GM12878 (cell line): ENCODE data around the gene WDR41. TPM values are rescaled to one million over a fixed set of nuclear protein-coding genes. Genes with fewer than 3 reads are reported as not detected.

Experiments used
- ATAC-seq: fragments of 200-7000 bp; cut with Tn5 transposase; 3 replicates; pipeline ENCODE4 v1.9.1; 2020; ENCODE audit warnings: mild to moderate bottlenecking, moderate library complexity
- BruUV-seq: library from RNA; stranded (reverse); fragments of 400-500 nt; replicated peaks from 2 replicates; lab custom pipeline; 2021; lab: Mats Ljungman, UMichigan
- CTCF ChIA-PET: fragments of 300-600 bp; sonication (Branson Sonifier 250); formaldehyde crosslinking; extraction: SDS; loops from one replicate; lab custom pipeline; 2021; ENCODE audit warnings: inconsistent platforms; lab: Yijun Ruan, JAX
- POLR2A ChIA-PET: fragments of 350-600 bp; formaldehyde crosslinking; extraction: SDS; loops from one replicate; lab custom pipeline; 2021; ENCODE audit warnings: inconsistent platforms; lab: Charles Lee
- RAD21 ChIA-PET: fragments of 300-600 bp; sonication (Branson Sonifier 250); formaldehyde crosslinking; loops from one replicate; lab custom pipeline; 2023; ENCODE audit warnings: antibody characterized with exemption; ENCODE audit not compliant: unreplicated experiment; lab: Charles Lee
- SMC1A ChIA-PET: fragments of 300-600 bp; sonication (Branson Sonifier 250); formaldehyde crosslinking; loops from one replicate; lab custom pipeline; 2023; ENCODE audit not compliant: unreplicated experiment, uncharacterized antibody; lab: Charles Lee
- DNase-seq: peaks from one replicate; pipeline ENCODE4 v3.0.0-alpha.2; 2011; ENCODE audit warnings: low read depth, low spot score
- FAIRE-seq: peaks from 3 replicates; lab custom pipeline; 2011; peaks lifted over from hg19 to GRCh38; lab: Jason Lieb, UNC
- H2AFZ ChIP-seq: 2 replicates; pipeline ENCODE4 v1.6.0; 2011; ENCODE audit warnings: low read depth, low read length, control low read depth; ENCODE audit not compliant: control insufficient read depth
- H3K27ac ChIP-seq: 2 replicates; pipeline ENCODE4 v1.5.1; 2011; ENCODE audit warnings: control low read depth; ENCODE audit not compliant: control insufficient read depth, insufficient read depth
- H3K27me3 ChIP-seq, 2 experiments: replicated peaks in 1 of 2; 2 replicates each; pipeline versions ENCODE4 v1.6.0 to v1.6.1; 2011; ENCODE audit warnings: low read length in 1 of 2; ENCODE audit not compliant: control insufficient read depth in 2 of 2, insufficient read depth in 2 of 2
- H3K36me3 ChIP-seq, 2 experiments: 2 replicates each; pipeline ENCODE4 v1.5.1; 2011; ENCODE audit warnings: low read length in 1 of 2; ENCODE audit not compliant: control insufficient read depth in 2 of 2, insufficient read depth in 2 of 2
- H3K4me1 ChIP-seq: 2 replicates; pipeline ENCODE4 v1.6.1; 2011; ENCODE audit warnings: mild to moderate bottlenecking, low read length, moderate library complexity, mixed read lengths; ENCODE audit not compliant: control insufficient read depth, insufficient read depth
- H3K4me2 ChIP-seq: 2 replicates; pipeline ENCODE4 v1.6.0; 2011; ENCODE audit warnings: control low read depth; ENCODE audit not compliant: control insufficient read depth, insufficient read depth
- H3K4me3 ChIP-seq: fragments of 200-600 bp; sonication (generic); 2 replicates; pipeline ENCODE4 v1.5.1; 2016
- H3K79me2 ChIP-seq: 2 replicates; pipeline ENCODE4 v1.6.0; 2011; ENCODE audit warnings: low read length; ENCODE audit not compliant: control insufficient read depth, insufficient read depth
- H3K9ac ChIP-seq: 2 replicates; pipeline ENCODE4 v1.8.0; 2011; ENCODE audit warnings: low read length, control low read depth, mixed read lengths; ENCODE audit not compliant: control insufficient read depth, insufficient read depth
- H3K9me3 ChIP-seq: replicated peaks from 3 replicates; pipeline ENCODE4 v1.5.1; 2011; ENCODE audit warnings: mild to moderate bottlenecking, low read length; ENCODE audit not compliant: control insufficient read depth, insufficient read depth
- H4K20me1 ChIP-seq: 2 replicates; pipeline ENCODE4 v1.6.0; 2011; ENCODE audit not compliant: control insufficient read depth, insufficient read depth
- ATF7 ChIP-seq: fragments of 450-650 bp; IDR thresholded peaks from 2 replicates; pipeline ENCODE4 v1.6.1; 2016; ENCODE audit warnings: low read depth, mild to moderate bottlenecking
- GABPA ChIP-seq: IDR thresholded peaks from 2 replicates; pipeline ENCODE4 v1.6.1; 2014; ENCODE audit warnings: antibody characterized with exemption, low read depth, mild to moderate bottlenecking, inconsistent platforms
- KLF5 ChIP-seq: fragments of 450-650 bp; IDR thresholded peaks from 2 replicates; pipeline ENCODE4 v1.6.1; 2014; ENCODE audit warnings: mild to moderate bottlenecking; ENCODE audit not compliant: partially characterized antibody
- RBBP5 ChIP-seq: fragments of 200-600 bp; sonication (generic); conservative IDR thresholded peaks from 2 replicates; pipeline ENCODE4 v1.6.1; 2016
- SIX5 ChIP-seq: IDR thresholded peaks from 2 replicates; pipeline ENCODE4 v1.6.1; 2011; ENCODE audit warnings: mild to moderate bottlenecking, low read depth, low read length, moderate library complexity; ENCODE audit not compliant: severe bottlenecking
- ZNF274 ChIP-seq: IDR thresholded peaks from one replicate; pipeline ENCODE4 v1.8.0; 2011; ENCODE audit not compliant: insufficient read length, insufficient read depth
- WGBS: methylation state at CpG from one replicate; pipeline ENCODE4 v1.1.6; 2016; ENCODE audit warnings: low lambda C conversion rate; ENCODE audit not compliant: insufficient replicate concordance, insufficient coverage; ENCODE audit errors: missing lambda C conversion rate; 5-methylcytosine and 5-hydroxymethylcytosine counted together
- in situ Hi-C: fragments of 300-500 bp; cut with MboI; formaldehyde crosslinking; loops from 9 replicates; pipeline ENCODE4 v1.14.3; 2018; ENCODE audit warnings: mixed read lengths
- intact Hi-C: fragments of 100-400 bp; cut with micrococcal nuclease; formaldehyde crosslinking; loops from one replicate; pipeline ENCODE4 v1.14.2; 2022; ENCODE audit not compliant: unreplicated experiment
- polyA plus RNA-seq, 11 experiments: library from polyadenylated mRNA; depleted of rRNA in 4 of 11; unstranded in 6 of 11; stranded (reverse) in 5 of 11; fragments of >200 nt; fragmentation: Nextera tagmentation in 4 of 11; fragmentation: Illumina TruSeq in 1 of 11; extraction: Ambion mirVana in 4 of 11; extraction: Trizol in 1 of 11; gene quantifications; 1 replicate in 1 of 11; 2 replicates in 10 of 11; pipeline versions ENCODE4 v1.2.1 to v1.2.3, GENCODE V29; 2011 to 2016; ENCODE audit warnings: inconsistent platforms in 2 of 11, missing spikeins in 2 of 11, low read depth in 1 of 11
- total RNA-seq, 4 experiments: library from RNA; depleted of rRNA in 3 of 4; stranded (reverse); fragments of >200 nt in 3 of 4; fragmentation: Illumina TruSeq in 1 of 4; extraction: Trizol in 1 of 4; gene quantifications; 2 replicates each; pipeline versions ENCODE4 v1.2.1 to v1.2.3, GENCODE V29; 2013 to 2021
- TF ChIP-seq, protein P1 (sequence below): fragments of 450-650 bp; IDR thresholded peaks from 2 replicates; pipeline ENCODE4 v1.6.1; 2016; ENCODE audit warnings: mild to moderate bottlenecking
- TF ChIP-seq, protein P2 (sequence below): fragments of 450-650 bp; IDR thresholded peaks from 2 replicates; pipeline ENCODE4 v1.6.1; 2016; ENCODE audit warnings: mild to moderate bottlenecking, moderate library complexity, borderline replicate concordance

Gene WDR41
- total and polyA plus RNA-seq, 10 of the 15 experiments (the other 5 are each of a cell fraction or from before 2014, with no cell fraction given) = 60.0 to 124 (median 84.4) TPM

DNA sequence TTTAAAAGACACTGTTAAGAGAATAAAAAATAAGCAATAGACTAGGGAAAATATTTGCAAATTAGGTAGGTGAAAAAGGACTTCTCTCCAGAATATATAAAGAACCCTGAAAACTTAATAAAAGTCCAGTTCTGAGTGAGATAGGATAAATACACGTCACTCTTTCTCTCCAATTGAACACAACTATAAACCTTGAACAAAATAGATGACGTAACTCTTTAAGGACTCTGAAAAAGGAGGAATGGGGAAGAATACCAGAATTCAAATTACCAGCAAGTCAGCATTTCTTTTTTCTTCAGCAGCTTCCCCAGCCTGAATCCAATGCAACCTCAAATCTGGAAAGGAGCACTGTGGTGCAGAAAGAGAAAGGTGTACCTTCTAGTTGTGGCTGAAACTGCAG, 6.8 kb upstream of the WDR41 start:
- no peaks in the 10 kb centered on the region; the same call in 2 of the 3 replicates for H3K9me3 ChIP-seq
- no peaks in the 10 kb centered on the region for H3K79me2 ChIP-seq
- BruUV-seq = no TSS peak
- FAIRE-seq (no peak), DNase-seq (no peak), ATAC-seq (no peak)
- H3K4me3 ChIP-seq = no peak overlapping the region
- H3K4me1 ChIP-seq = peaks cover 4% of the 10 kb centered on the region
- intact Hi-C loops = loop anchor here (10.0 kb wide), 1 partner anchor 624 kb away; no protein-coding TSS in a partner anchor
- ChIA-PET POLR2A (interaction anchor here (0.7 kb wide), 1 partner anchor 965 kb away, joined by 3 read pairs; no protein-coding TSS in a partner anchor), CTCF (no interaction called here), SMC1A (interaction anchor here (0.7 kb wide), 1 partner anchor 11 kb away, joined by 3 read pairs; no protein-coding TSS in a partner anchor), RAD21 (no interaction called here)
- no peak overlapping the region for H3K9ac ChIP-seq
- no peaks in the 10 kb centered on the region for H3K36me3 ChIP-seq
- no peak overlapping the region for H2AFZ ChIP-seq
- no peak for TF ChIP-seq KLF5
- TF ChIP-seq ATF7 = peak; percentile 41; the same call in 1 of the 2 replicates
- TF ChIP-seq SIX5 = no peak
- H4K20me1 ChIP-seq = no peaks in the 10 kb centered on the region
- in situ Hi-C loops = loop anchor here (10.0 kb wide), 1 partner anchor 354 kb away; no protein-coding TSS in a partner anchor
- WGBS = 93% methylated on average over 2 of the region's 2 CpGs
- H3K27ac ChIP-seq = no peak overlapping the region
- no peak overlapping the region for H3K4me2 ChIP-seq
- no peaks in the 10 kb centered on the region for H3K27me3 ChIP-seq

DNA sequence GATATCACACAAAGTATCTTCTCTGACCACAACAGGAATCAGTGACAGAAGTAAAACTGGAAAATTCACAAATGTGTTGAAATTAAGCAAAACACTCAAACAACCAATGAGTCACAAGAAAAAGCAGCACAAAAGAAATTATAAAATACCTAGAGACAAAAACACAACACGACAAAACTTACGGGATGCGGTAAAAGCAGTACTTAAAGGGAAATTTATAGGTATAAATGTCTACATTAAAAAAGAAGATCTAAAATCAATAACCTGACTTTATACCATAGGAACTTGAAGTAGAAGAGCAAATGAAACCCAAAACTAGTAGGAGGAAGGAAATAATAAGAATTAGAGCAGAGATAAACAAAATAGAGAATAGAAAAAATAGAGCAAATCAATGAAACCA, 2.8 kb upstream of the WDR41 start:
- Histone ChIP-seq H3K4me3 (no peak overlapping the region), H3K9ac (no peak overlapping the region), H3K27me3 (no peaks in the 10 kb centered on the region), H3K79me2 (peaks cover 17% of the 10 kb centered on the region), H3K27ac (no peak overlapping the region), H3K4me2 (0 out of 2 replicates have a peak overlapping the region, but pooled peaks have one; percentile 3), H2AFZ (peak overlapping the region; percentile 75; the same call in 1 of the 2 replicates), H4K20me1 (no peaks in the 10 kb centered on the region), H3K9me3 (no peaks in the 10 kb centered on the region), H3K4me1 (peaks cover 4% of the 10 kb centered on the region), H3K36me3 (no peaks in the 10 kb centered on the region)
- no TSS peak for BruUV-seq
- whole genome bisulfite sequencing = 45% methylated on average over 3 of the region's 3 CpGs
- RAD21 ChIA-PET = interaction anchor here (0.8 kb wide), 1 partner anchor 30 kb away, joined by 4 read pairs; no protein-coding TSS in a partner anchor
- POLR2A ChIA-PET = no interaction called here
- ATAC-seq = no peak
- in situ Hi-C loops (loop anchor here (10.0 kb wide), 1 partner anchor 350 kb away; no protein-coding TSS in a partner anchor), intact Hi-C loops (loop anchor here (5.0 to 10.0 kb wide), 3 partner anchors 137 to 620 kb away; partner anchors contain the start of gene ZBED3)
- FAIRE-seq = no peak
- DNase-seq = no peak
- SMC1A ChIA-PET = interaction anchor here (0.9 to 1.5 kb wide), 4 partner anchors 9 to 136 kb away, joined by 3 read pairs; no protein-coding TSS in a partner anchor
- TF ChIP-seq, protein P1, sequence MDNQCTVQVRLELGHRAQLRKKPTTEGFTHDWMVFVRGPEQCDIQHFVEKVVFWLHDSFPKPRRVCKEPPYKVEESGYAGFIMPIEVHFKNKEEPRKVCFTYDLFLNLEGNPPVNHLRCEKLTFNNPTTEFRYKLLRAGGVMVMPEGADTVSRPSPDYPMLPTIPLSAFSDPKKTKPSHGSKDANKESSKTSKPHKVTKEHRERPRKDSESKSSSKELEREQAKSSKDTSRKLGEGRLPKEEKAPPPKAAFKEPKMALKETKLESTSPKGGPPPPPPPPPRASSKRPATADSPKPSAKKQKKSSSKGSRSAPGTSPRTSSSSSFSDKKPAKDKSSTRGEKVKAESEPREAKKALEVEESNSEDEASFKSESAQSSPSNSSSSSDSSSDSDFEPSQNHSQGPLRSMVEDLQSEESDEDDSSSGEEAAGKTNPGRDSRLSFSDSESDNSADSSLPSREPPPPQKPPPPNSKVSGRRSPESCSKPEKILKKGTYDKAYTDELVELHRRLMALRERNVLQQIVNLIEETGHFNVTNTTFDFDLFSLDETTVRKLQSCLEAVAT = peak; percentile 94
- TF ChIP-seq GABPA = no peak
- TF ChIP-seq, protein P2, sequence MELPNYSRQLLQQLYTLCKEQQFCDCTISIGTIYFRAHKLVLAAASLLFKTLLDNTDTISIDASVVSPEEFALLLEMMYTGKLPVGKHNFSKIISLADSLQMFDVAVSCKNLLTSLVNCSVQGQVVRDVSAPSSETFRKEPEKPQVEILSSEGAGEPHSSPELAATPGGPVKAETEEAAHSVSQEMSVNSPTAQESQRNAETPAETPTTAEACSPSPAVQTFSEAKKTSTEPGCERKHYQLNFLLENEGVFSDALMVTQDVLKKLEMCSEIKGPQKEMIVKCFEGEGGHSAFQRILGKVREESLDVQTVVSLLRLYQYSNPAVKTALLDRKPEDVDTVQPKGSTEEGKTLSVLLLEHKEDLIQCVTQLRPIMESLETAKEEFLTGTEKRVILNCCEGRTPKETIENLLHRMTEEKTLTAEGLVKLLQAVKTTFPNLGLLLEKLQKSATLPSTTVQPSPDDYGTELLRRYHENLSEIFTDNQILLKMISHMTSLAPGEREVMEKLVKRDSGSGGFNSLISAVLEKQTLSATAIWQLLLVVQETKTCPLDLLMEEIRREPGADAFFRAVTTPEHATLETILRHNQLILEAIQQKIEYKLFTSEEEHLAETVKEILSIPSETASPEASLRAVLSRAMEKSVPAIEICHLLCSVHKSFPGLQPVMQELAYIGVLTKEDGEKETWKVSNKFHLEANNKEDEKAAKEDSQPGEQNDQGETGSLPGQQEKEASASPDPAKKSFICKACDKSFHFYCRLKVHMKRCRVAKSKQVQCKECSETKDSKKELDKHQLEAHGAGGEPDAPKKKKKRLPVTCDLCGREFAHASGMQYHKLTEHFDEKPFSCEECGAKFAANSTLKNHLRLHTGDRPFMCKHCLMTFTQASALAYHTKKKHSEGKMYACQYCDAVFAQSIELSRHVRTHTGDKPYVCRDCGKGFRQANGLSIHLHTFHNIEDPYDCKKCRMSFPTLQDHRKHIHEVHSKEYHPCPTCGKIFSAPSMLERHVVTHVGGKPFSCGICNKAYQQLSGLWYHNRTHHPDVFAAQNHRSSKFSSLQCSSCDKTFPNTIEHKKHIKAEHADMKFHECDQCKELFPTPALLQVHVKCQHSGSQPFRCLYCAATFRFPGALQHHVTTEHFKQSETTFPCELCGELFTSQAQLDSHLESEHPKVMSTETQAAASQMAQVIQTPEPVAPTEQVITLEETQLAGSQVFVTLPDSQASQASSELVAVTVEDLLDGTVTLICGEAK = peak; percentile 41; the same call in 1 of the 2 replicates
- TF ChIP-seq RBBP5 = no peak
- no peak for TF ChIP-seq ZNF274
- CTCF ChIA-PET = interaction anchor here (0.9 to 1.3 kb wide), 2 partner anchors 11 to 351 kb away, joined by 4 to 5 read pairs; no protein-coding TSS in a partner anchor
